ENCODE results near the gene NKTR.

The NKTR gene

GRCh38 chr3:42668793-42669217 is 68.3 kb downstream of the NKTR start:
- H3K4me1 ChIP-seq (ENCODE audit: control insufficient read depth, insufficient read depth, low read length), result no peaks in the 10 kb centered on the region
- CTCF ChIA-PET, result interaction anchor here (0.8 kb wide), 1 partner anchor 96 kb away, joined by 5 read pairs; no protein-coding TSS in a partner anchor
- no peaks in the 10 kb centered on the region for H3K9me3 ChIP-seq (ENCODE audit: control insufficient read depth, insufficient read depth, low read depth, low read length)
- no peak overlapping the region for H3K4me3 ChIP-seq (ENCODE audit: low read depth, low read length)
- TF ChIP-seq WT1 (tag by site-specific recombination; IDR thresholded peaks at IDR 0.05), result no peak
- 0 out of 2 replicates have a peak, but pooled peaks have one; percentile 8 for TF ChIP-seq GLIS1 (tag by site-specific recombination; IDR thresholded peaks at IDR 0.05)
- no peak for TF ChIP-seq ZNF23 (tag by site-specific recombination; IDR thresholded peaks at IDR 0.05; ENCODE audit: borderline replicate concordance)
- no peak for TF ChIP-seq ZXDB (tag by site-specific recombination; IDR thresholded peaks at IDR 0.05)
- no peak for TF ChIP-seq ZNF157 (tag by site-specific recombination; IDR thresholded peaks at IDR 0.05)
- peaks cover 0 to under 1% of the 10 kb centered on the region in 2 experiments; a peak in 1 of 3 replicates for H3K36me3 ChIP-seq (ENCODE audit: control insufficient read depth in 2 of 2, insufficient read depth in 1 of 2, low read length in 2 of 2)
- H3K27ac ChIP-seq (ENCODE audit: extremely low read depth, low read depth, low read length), result no peak overlapping the region
- POLR2A ChIA-PET, result no interaction called here

DNA sequence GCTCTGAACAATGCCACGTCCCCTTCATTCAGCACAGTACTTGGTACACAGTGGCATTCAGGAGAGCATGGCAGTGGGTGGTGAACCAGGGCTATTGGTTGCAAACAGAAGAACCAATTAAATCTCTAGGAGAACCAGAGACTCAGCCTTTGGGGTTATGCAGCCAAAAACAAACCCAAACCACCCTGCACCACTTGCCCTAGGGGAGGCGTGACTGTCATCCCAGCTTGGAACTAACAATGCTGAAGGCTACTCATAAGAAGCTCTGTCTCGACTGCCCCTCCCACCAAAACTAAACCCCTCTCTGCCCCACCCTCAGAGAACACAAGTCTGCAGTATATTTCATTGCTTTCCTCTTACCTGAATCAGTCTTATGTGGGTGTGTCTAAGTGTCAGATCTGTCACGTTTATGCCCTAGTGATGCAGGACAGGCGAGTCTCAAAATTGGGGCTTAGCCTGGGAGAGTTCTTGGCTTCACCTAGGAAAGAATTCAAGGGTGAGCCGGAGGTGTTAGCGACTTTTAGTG is 69.6 kb downstream of the NKTR start:
- no peak overlapping the region for H3K4me3 ChIP-seq (ENCODE audit: low read depth, low read length)
- POLR2A ChIA-PET, result interaction anchor here (0.6 kb wide), 1 partner anchor 16 kb away, joined by 3 read pairs; the partner anchor contains the start of gene ZBTB47
- H3K4me1 ChIP-seq (ENCODE audit: control insufficient read depth, insufficient read depth, low read length), result no peaks in the 10 kb centered on the region
- CTCF ChIA-PET, result interaction anchor here (0.6 kb wide), 1 partner anchor 75 kb away, joined by 4 read pairs; no protein-coding TSS in a partner anchor
- H3K36me3 ChIP-seq (ENCODE audit: control insufficient read depth in 2 of 2, insufficient read depth in 1 of 2, low read length in 2 of 2), result no peaks in the 10 kb centered on the region
- no peaks in the 10 kb centered on the region for H3K9me3 ChIP-seq (ENCODE audit: control insufficient read depth, insufficient read depth, low read depth, low read length)
- TF ChIP-seq ZNF704 (tag by site-specific recombination; IDR thresholded peaks at IDR 0.05), result no peak
- no peak for TF ChIP-seq SCRT1 (tag by site-specific recombination; IDR thresholded peaks at IDR 0.05; ENCODE audit: borderline replicate concordance)
- TF ChIP-seq, protein P1, sequence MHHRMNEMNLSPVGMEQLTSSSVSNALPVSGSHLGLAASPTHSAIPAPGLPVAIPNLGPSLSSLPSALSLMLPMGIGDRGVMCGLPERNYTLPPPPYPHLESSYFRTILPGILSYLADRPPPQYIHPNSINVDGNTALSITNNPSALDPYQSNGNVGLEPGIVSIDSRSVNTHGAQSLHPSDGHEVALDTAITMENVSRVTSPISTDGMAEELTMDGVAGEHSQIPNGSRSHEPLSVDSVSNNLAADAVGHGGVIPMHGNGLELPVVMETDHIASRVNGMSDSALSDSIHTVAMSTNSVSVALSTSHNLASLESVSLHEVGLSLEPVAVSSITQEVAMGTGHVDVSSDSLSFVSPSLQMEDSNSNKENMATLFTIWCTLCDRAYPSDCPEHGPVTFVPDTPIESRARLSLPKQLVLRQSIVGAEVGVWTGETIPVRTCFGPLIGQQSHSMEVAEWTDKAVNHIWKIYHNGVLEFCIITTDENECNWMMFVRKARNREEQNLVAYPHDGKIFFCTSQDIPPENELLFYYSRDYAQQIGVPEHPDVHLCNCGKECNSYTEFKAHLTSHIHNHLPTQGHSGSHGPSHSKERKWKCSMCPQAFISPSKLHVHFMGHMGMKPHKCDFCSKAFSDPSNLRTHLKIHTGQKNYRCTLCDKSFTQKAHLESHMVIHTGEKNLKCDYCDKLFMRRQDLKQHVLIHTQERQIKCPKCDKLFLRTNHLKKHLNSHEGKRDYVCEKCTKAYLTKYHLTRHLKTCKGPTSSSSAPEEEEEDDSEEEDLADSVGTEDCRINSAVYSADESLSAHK (tag by site-specific recombination; IDR thresholded peaks at IDR 0.05), result no peak
- TF ChIP-seq ZBTB8A (tag by site-specific recombination; IDR thresholded peaks at IDR 0.05), result no peak
- TF ChIP-seq ZNF521 (tag by site-specific recombination; IDR thresholded peaks at IDR 0.05), result no peak
- TF ChIP-seq ZNF2 (tag by site-specific recombination; IDR thresholded peaks at IDR 0.05), result no peak
- no peak for TF ChIP-seq ZNF391 (tag by site-specific recombination; IDR thresholded peaks at IDR 0.05; ENCODE audit: borderline replicate concordance, low read depth)
- TF ChIP-seq ZNF558 (tag by site-specific recombination; IDR thresholded peaks at IDR 0.05), result no peak
- no peak overlapping the region for H3K27ac ChIP-seq (ENCODE audit: extremely low read depth, low read depth, low read length)

DNA sequence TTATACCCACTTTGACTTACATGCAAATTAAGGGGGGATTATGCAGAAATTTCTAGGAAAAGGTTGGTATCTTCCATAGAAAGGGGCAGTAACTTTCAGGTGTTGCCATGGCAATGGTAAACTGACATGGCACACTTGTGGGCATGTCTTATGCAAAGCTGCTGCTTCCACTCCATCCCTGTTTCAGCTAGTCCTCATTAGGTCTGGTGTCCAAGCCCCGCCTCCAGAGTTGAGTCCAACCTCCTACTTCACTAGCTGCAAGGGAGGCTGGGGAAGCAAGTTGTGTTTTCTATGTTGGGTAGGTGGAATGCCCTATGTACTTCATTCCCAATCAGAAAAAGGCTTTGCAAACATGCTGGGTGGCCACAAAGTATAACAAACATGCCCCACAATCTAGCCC is 70.2 kb downstream of the NKTR start:
- Histone ChIP-seq H3K36me3 (ENCODE audit: control insufficient read depth in 2 of 2, insufficient read depth in 1 of 2, low read length in 2 of 2) (no peaks in the 10 kb centered on the region), H3K4me3 (ENCODE audit: low read depth, low read length) (no peak overlapping the region), H3K27ac (ENCODE audit: extremely low read depth, low read depth, low read length) (no peak overlapping the region), H3K9me3 (ENCODE audit: control insufficient read depth, insufficient read depth, low read depth, low read length) (no peaks in the 10 kb centered on the region), H3K4me1 (ENCODE audit: control insufficient read depth, insufficient read depth, low read length) (no peaks in the 10 kb centered on the region)
- ChIA-PET CTCF (interaction anchor here (0.6 kb wide), 1 partner anchor 75 kb away, joined by 4 read pairs; no protein-coding TSS in a partner anchor), POLR2A (interaction anchor here (0.6 kb wide), 1 partner anchor 17 kb away, joined by 3 read pairs; the partner anchor contains the start of gene ZBTB47)
- no peak for TF ChIP-seq SP7 (tag by site-specific recombination; IDR thresholded peaks at IDR 0.05)
- no peak for TF ChIP-seq ZNF785 (tag by site-specific recombination; IDR thresholded peaks at IDR 0.05)
- TF ChIP-seq ZNF621 (tag by site-specific recombination; IDR thresholded peaks at IDR 0.05), result no peak
- no peak for TF ChIP-seq BCL11A (tag by site-specific recombination; IDR thresholded peaks at IDR 0.05; ENCODE audit: low read depth)
- TF ChIP-seq OSR2 (tag by site-specific recombination; IDR thresholded peaks at IDR 0.05), result no peak
- no peak for TF ChIP-seq ZEB2 (tag by site-specific recombination; IDR thresholded peaks at IDR 0.05)
- TF ChIP-seq, protein P2, sequence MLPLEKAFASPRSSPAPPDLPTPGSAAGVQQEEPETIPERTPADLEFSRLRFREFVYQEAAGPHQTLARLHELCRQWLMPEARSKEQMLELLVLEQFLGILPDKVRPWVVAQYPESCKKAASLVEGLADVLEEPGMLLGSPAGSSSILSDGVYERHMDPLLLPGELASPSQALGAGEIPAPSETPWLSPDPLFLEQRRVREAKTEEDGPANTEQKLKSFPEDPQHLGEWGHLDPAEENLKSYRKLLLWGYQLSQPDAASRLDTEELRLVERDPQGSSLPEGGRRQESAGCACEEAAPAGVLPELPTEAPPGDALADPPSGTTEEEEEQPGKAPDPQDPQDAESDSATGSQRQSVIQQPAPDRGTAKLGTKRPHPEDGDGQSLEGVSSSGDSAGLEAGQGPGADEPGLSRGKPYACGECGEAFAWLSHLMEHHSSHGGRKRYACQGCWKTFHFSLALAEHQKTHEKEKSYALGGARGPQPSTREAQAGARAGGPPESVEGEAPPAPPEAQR (tag by site-specific recombination; IDR thresholded peaks at IDR 0.05), result no peak
- no peak for TF ChIP-seq ZFP3 (tag by site-specific recombination; IDR thresholded peaks at IDR 0.05; ENCODE audit: low read depth)
